ENCODE measurements around the gene PLA2G2E.
"Not testable (repeated sequence)": the region's sequence is repeated elsewhere in the genome, so short reads cannot be mapped to it uniquely, and the experiment has no call there.

Gene PLA2G2E

GRCh38 chr1:19927130-19927421 is 3.7 kb upstream of the PLA2G2E start:
- not testable (repeated sequence) for DNase-seq (ENCODE audit: low spot score)

GRCh38 chr1:19926296-19927129 is 3.1 kb upstream of the PLA2G2E start:
- DNase-seq (ENCODE audit: low spot score): no peak

- DNase-seq (ENCODE audit: low spot score): no peak
Observed at GRCh38 chr1:19925342-19926070, 2.1 kb upstream of the PLA2G2E start.

- no peak for DNase-seq (ENCODE audit: low spot score)
Observed at GRCh38 chr1:19923953-19924346, 533 bp upstream of the PLA2G2E start.

GRCh38 chr1:19922015-19922688 is 1.3 kb downstream of the PLA2G2E start:
- DNase-seq (ENCODE audit: low spot score): no peak

GRCh38 chr1:19921310-19921709 is 2.1 kb downstream of the PLA2G2E start:
- DNase-seq (ENCODE audit: low spot score): no peak

- no peak for DNase-seq (ENCODE audit: low spot score)
Observed at GRCh38 chr1:19920132-19920710, 3.2 kb downstream of the PLA2G2E start.

- DNase-seq (ENCODE audit: low spot score): peak; percentile 86
Observed at GRCh38 chr1:19918057-19918456, 5.4 kb downstream of the PLA2G2E start.

- DNase-seq (ENCODE audit: low spot score): no peak
Observed at GRCh38 chr1:19910650-19911049, 12.8 kb downstream of the PLA2G2E start.

- no peak for DNase-seq (ENCODE audit: low spot score)
Observed at GRCh38 chr1:19909971-19910370, 13.4 kb downstream of the PLA2G2E start.

GRCh38 chr1:19909392-19909791 is 14.0 kb downstream of the PLA2G2E start:
- DNase-seq (ENCODE audit: low spot score): no peak

- DNase-seq (ENCODE audit: low spot score): no peak
Observed at GRCh38 chr1:19907456-19907855, 16.0 kb downstream of the PLA2G2E start.

- DNase-seq (ENCODE audit: low spot score): no peak
Observed at GRCh38 chr1:19903621-19904020, 19.8 kb downstream of the PLA2G2E start.

GRCh38 chr1:19901653-19902052 is 21.8 kb downstream of the PLA2G2E start:
- no peak for DNase-seq (ENCODE audit: low spot score)

GRCh38 chr1:19894218-19894617 is 29.2 kb downstream of the PLA2G2E start:
- DNase-seq (ENCODE audit: low spot score): no peak

- no peak for DNase-seq (ENCODE audit: low spot score)
Observed at GRCh38 chr1:19893687-19894086, 29.7 kb downstream of the PLA2G2E start.

GRCh38 chr1:19892628-19893168 is 30.7 kb downstream of the PLA2G2E start:
- no peak for DNase-seq (ENCODE audit: low spot score)

GRCh38 chr1:19892129-19892528 is 31.3 kb downstream of the PLA2G2E start:
- no peak for DNase-seq (ENCODE audit: low spot score)

GRCh38 chr1:19889656-19890055 is 33.8 kb downstream of the PLA2G2E start:
- DNase-seq (ENCODE audit: low spot score): no peak

- no peak for DNase-seq (ENCODE audit: low spot score)
Observed at GRCh38 chr1:19888112-19888511, 35.3 kb downstream of the PLA2G2E start.

GRCh38 chr1:19885821-19886220 is 37.6 kb downstream of the PLA2G2E start:
- no peak for DNase-seq (ENCODE audit: low spot score)

- DNase-seq (ENCODE audit: low spot score): no peak
Observed at GRCh38 chr1:19884312-19884711, 39.1 kb downstream of the PLA2G2E start.
